Panc1 (cell line): ENCODE results near the gene COTL1. TPM values are rescaled to one million over a fixed set of nuclear protein-coding genes. Genes with fewer than 3 reads are reported as not detected.

Source experiments
- ATAC-seq: fragments of 200-7000 bp; cut with Tn5 transposase; 2 replicates; pipeline ENCODE4 v1.9.1; 2020; ENCODE audit warnings: mild to moderate bottlenecking, moderate library complexity
- BruUV-seq: library from RNA; stranded (reverse); fragments of 400-500 nt; replicated peaks from 2 replicates; lab custom pipeline; 2021; lab: Mats Ljungman, UMichigan
- CTCF ChIA-PET: fragments of 300-600 bp; sonication (Branson Sonifier 250); formaldehyde crosslinking; loops from one replicate; lab custom pipeline; 2022; ENCODE audit warnings: antibody characterized with exemption; lab: Charles Lee
- POLR2A ChIA-PET: fragments of 300-600 bp; sonication (Branson Sonifier 250); formaldehyde crosslinking; loops from one replicate; lab custom pipeline; 2022; ENCODE audit warnings: antibody characterized with exemption; lab: Charles Lee
- DNase-seq: peaks from one replicate; pipeline ENCODE4 v3.0.0-alpha.2; 2010; ENCODE audit warnings: low read depth, low spot score
- H3K27ac ChIP-seq: 2 replicates; pipeline ENCODE4 v1.5.1; 2011; ENCODE audit warnings: mild to moderate bottlenecking, low read length, inconsistent platforms
- H3K27me3 ChIP-seq: fragments of 200-500 bp; sonication (Bioruptor generic); 2 replicates; pipeline ENCODE4 v1.6.0; 2014; ENCODE audit warnings: low read length, inconsistent platforms; ENCODE audit not compliant: control insufficient read depth, insufficient read depth
- H3K36me3 ChIP-seq: fragments of 200-500 bp; sonication (Bioruptor generic); 2 replicates; pipeline ENCODE4 v1.5.1; 2014; ENCODE audit warnings: inconsistent platforms, mild to moderate bottlenecking, low read length, moderate library complexity; ENCODE audit not compliant: control insufficient read depth, insufficient read depth
- H3K4me1 ChIP-seq: 2 replicates; pipeline ENCODE4 v1.5.1; 2011; ENCODE audit warnings: inconsistent platforms, mild to moderate bottlenecking, low read length, moderate library complexity; ENCODE audit not compliant: control insufficient read depth, insufficient read depth
- H3K4me3 ChIP-seq, 2 experiments: 2 replicates each; pipeline ENCODE4 v1.5.1; 2011 to 2012; ENCODE audit warnings: low read depth in 2 of 2, low read length in 2 of 2, mild to moderate bottlenecking in 2 of 2, inconsistent platforms in 1 of 2, moderate library complexity in 1 of 2
- H3K9me3 ChIP-seq: fragments of 200-500 bp; sonication (Bioruptor generic); 2 replicates; pipeline ENCODE4 v1.5.1; 2014; ENCODE audit warnings: low read depth, mild to moderate bottlenecking, inconsistent platforms, low read length, moderate library complexity; ENCODE audit not compliant: control insufficient read depth, insufficient read depth
- POLR2AphosphoS5 ChIP-seq: IDR thresholded peaks from 2 replicates; pipeline ENCODE4 v1.6.1; 2012; ENCODE audit warnings: mild to moderate bottlenecking, low read depth, low read length, moderate library complexity
- SIN3A ChIP-seq: IDR thresholded peaks from 2 replicates; pipeline ENCODE4 v1.6.1; 2012; ENCODE audit warnings: low read depth, mild to moderate bottlenecking, low read length, moderate library complexity, borderline replicate concordance; ENCODE audit not compliant: insufficient read depth
- TCF7L2 ChIP-seq: IDR thresholded peaks from 2 replicates; pipeline ENCODE4 v1.6.1; 2011; ENCODE audit warnings: mild to moderate bottlenecking, low read depth, low read length, inconsistent platforms
- in situ Hi-C: cut with HindIII; loops from 2 replicates; pipeline ENCODE4 v1.10.0; 2016; ENCODE audit warnings: low sequenced_read_pairs, low pct_unique_long_range_greater_than_20kb
- intact Hi-C: fragments of 100-400 bp; cut with micrococcal nuclease; formaldehyde crosslinking; loops from one replicate; pipeline ENCODE4 v1.10.0; 2022; ENCODE audit not compliant: unreplicated experiment
- total RNA-seq: library from RNA; stranded (reverse); gene quantifications from one replicate; pipeline ENCODE4 v1.2.1, GENCODE V29; 2021; ENCODE audit not compliant: unreplicated experiment
- TF ChIP-seq, protein P1 (sequence below): fragments of 450-650 bp; IDR thresholded peaks from 2 replicates; pipeline ENCODE4 v1.5.1; 2017; ENCODE audit warnings: mild to moderate bottlenecking
- TF ChIP-seq, protein P2 (sequence below), 2 experiments: IDR thresholded peaks; 2 replicates each; pipeline ENCODE4 v1.6.1; 2011 to 2012; ENCODE audit warnings: low read depth in 2 of 2, control low read depth in 1 of 2, low read length in 1 of 2, mild to moderate bottlenecking in 1 of 2, moderate library complexity in 1 of 2; ENCODE audit not compliant: insufficient read depth in 1 of 2

COTL1 gene
- total RNA-seq, 1 experiment from 2014 or later: 302 TPM

DNA sequence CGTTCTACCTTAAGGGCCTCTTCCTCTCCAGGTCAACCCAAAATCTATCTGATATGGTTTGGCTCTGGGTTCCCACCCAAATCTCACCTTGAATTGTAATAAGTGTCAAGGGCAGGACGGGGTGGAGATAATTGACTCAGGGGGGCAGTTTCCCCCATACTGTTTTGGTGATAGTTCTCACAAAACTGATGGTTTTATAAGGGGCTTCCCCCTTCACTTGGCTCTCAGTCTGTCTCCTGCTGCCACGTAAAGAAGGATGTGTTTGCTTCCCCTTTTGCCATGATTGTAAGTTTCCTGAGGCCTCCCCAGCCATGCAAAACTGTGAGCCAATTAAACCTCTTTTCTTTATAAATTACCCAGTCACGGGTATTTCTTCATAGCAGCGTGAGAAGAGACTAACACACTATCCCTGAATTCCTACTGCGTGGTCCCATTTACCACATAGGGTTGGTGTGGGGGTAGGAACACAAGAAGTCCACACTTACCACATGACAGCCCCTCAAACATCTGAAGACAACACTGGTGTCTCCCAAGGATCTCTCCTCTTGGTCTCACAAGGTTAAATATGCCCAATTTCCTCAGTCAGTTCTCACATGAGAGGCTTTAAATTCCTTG, 8.2 kb downstream of the COTL1 start:
- ChIA-PET CTCF (no interaction called here), POLR2A (no interaction called here)
- no peaks in the 10 kb centered on the region; the same call in 1 of the 2 replicates for H3K36me3 ChIP-seq
- H3K27me3 ChIP-seq: no peaks in the 10 kb centered on the region
- intact Hi-C loops (no loop called here), in situ Hi-C loops (no loop called here)
- BruUV-seq: no TSS peak
- no peak overlapping the region for H3K27ac ChIP-seq
- TF ChIP-seq POLR2AphosphoS5 (no peak), TCF7L2 (no peak), SIN3A (no peak)
- TF ChIP-seq, protein P1, sequence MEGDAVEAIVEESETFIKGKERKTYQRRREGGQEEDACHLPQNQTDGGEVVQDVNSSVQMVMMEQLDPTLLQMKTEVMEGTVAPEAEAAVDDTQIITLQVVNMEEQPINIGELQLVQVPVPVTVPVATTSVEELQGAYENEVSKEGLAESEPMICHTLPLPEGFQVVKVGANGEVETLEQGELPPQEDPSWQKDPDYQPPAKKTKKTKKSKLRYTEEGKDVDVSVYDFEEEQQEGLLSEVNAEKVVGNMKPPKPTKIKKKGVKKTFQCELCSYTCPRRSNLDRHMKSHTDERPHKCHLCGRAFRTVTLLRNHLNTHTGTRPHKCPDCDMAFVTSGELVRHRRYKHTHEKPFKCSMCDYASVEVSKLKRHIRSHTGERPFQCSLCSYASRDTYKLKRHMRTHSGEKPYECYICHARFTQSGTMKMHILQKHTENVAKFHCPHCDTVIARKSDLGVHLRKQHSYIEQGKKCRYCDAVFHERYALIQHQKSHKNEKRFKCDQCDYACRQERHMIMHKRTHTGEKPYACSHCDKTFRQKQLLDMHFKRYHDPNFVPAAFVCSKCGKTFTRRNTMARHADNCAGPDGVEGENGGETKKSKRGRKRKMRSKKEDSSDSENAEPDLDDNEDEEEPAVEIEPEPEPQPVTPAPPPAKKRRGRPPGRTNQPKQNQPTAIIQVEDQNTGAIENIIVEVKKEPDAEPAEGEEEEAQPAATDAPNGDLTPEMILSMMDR: no peak
- TF ChIP-seq, protein P2, sequence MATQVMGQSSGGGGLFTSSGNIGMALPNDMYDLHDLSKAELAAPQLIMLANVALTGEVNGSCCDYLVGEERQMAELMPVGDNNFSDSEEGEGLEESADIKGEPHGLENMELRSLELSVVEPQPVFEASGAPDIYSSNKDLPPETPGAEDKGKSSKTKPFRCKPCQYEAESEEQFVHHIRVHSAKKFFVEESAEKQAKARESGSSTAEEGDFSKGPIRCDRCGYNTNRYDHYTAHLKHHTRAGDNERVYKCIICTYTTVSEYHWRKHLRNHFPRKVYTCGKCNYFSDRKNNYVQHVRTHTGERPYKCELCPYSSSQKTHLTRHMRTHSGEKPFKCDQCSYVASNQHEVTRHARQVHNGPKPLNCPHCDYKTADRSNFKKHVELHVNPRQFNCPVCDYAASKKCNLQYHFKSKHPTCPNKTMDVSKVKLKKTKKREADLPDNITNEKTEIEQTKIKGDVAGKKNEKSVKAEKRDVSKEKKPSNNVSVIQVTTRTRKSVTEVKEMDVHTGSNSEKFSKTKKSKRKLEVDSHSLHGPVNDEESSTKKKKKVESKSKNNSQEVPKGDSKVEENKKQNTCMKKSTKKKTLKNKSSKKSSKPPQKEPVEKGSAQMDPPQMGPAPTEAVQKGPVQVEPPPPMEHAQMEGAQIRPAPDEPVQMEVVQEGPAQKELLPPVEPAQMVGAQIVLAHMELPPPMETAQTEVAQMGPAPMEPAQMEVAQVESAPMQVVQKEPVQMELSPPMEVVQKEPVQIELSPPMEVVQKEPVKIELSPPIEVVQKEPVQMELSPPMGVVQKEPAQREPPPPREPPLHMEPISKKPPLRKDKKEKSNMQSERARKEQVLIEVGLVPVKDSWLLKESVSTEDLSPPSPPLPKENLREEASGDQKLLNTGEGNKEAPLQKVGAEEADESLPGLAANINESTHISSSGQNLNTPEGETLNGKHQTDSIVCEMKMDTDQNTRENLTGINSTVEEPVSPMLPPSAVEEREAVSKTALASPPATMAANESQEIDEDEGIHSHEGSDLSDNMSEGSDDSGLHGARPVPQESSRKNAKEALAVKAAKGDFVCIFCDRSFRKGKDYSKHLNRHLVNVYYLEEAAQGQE (IDR thresholded peaks at IDR 0.05; ENCODE audit: insufficient read depth in 1 of 2, low read depth in 2 of 2, low read length in 1 of 2): no peak
- no peak for DNase-seq
- ATAC-seq: no peak
- no peak overlapping the region for H3K4me3 ChIP-seq
- no peaks in the 10 kb centered on the region for H3K9me3 ChIP-seq
- H3K4me1 ChIP-seq: peaks cover 23% of the 10 kb centered on the region

DNA sequence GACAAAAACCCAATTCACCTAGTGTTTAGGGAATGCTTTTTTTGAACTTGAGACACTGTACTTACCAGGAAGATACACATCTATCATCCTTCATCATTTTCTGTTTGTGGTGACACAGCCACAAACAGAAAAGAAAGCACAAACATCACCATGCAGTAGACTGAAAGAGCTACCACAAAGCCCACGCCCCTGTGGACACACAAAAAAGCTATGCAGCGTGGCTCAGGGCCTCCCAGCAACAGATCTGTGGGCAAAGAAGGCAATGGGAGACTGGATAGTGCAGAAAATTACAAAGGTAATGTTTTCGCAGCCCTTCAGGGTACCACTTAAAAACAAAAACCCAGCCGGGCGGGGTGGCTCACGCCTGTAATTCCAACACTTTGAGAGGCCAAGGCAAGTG, 9.6 kb downstream of the COTL1 start:
- intact Hi-C loops (no loop called here), in situ Hi-C loops (no loop called here)
- H3K4me1 ChIP-seq: peaks cover 24% of the 10 kb centered on the region
- H3K27ac ChIP-seq: no peak overlapping the region
- H3K36me3 ChIP-seq: no peaks in the 10 kb centered on the region; the same call in 1 of the 2 replicates
- TF ChIP-seq, protein P1: no peak
- TF ChIP-seq SIN3A (no peak), POLR2AphosphoS5 (no peak), TCF7L2 (no peak)
- TF ChIP-seq, protein P2 (IDR thresholded peaks at IDR 0.05; ENCODE audit: insufficient read depth in 1 of 2, low read depth in 2 of 2, low read length in 1 of 2): no peak
- BruUV-seq: no TSS peak
- ChIA-PET POLR2A (no interaction called here), CTCF (no interaction called here)
- no peaks in the 10 kb centered on the region for H3K9me3 ChIP-seq
- no peak for ATAC-seq
- H3K27me3 ChIP-seq: no peaks in the 10 kb centered on the region
- no peak for DNase-seq
- H3K4me3 ChIP-seq: no peak overlapping the region
